ENCODE results near the gene KLHL22.

DNA sequence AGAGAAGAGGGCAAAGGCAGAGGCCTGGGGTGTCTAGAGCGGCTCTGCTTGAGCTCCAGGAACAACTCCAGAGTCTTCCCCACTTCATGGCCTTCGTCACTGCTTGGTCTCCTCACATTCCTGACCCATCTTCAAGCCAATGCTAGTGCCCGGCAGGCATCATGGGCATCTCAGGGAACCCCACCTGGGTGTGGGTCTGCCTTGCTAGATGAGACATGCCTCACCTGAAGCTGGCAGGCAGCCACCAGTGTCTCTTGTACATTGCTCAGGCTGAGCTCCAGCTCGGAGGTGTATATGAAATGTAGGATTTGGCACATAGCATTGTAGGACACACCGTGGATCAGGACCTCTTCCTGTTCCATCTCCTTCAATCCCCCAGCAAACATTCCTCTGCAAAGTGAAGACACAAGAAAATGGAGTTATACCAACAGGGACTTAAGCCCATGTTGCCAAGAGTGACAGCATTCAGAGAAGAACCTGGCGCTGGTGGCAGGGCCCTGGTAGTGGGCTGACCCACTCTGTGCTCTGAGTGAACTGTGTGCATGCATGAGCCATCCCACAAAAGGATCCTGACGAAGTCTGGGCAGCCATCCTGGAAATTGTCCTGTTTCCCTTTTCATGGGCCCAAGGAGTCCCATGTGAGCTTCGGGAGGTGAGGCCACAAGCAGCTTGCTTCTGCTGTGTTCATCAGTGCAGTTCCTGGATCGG lies 24.3 kb downstream of the KLHL22 start:
- no peak for TF ChIP-seq SMC3 (IDR thresholded peaks at IDR 0.05; ENCODE audit: low read depth, low read length)
- no peak for TF ChIP-seq MAZ (IDR thresholded peaks at IDR 0.05; ENCODE audit: borderline replicate concordance, low read depth, low read length)
- TF ChIP-seq CTCF (conservative IDR thresholded peaks at IDR 0.05; ENCODE audit: low read depth, low read length), result no peak
- TF ChIP-seq FOS (IDR thresholded peaks at IDR 0.05; ENCODE audit: low read depth, low read length), result no peak
- no peak for TF ChIP-seq CHD1 (IDR thresholded peaks at IDR 0.05; ENCODE audit: low read depth, low read length)
- no peak for TF ChIP-seq POLR2A (IDR thresholded peaks at IDR 0.05; ENCODE audit: low read depth, low read length)
- TF ChIP-seq RFX5 (IDR thresholded peaks at IDR 0.05; ENCODE audit: low read depth, low read length), result no peak
- TF ChIP-seq CEBPB (IDR thresholded peaks at IDR 0.05; ENCODE audit: low read depth, low read length), result no peak

Data from IMR-90 (cell line).